HEK293 (cell line): ENCODE measurements around the gene IGSF9.

Experiments used
- PATZ1 ChIP-seq: fragments of 450-650 bp; formaldehyde crosslinking; IDR thresholded peaks from 2 replicates; pipeline ENCODE4 v1.5.1; 2016; ENCODE audit warnings: missing biosample characterization, missing genetic modification characterization
- ZNF692 ChIP-seq: fragments of 450-650 bp; formaldehyde crosslinking; IDR thresholded peaks from 2 replicates; pipeline ENCODE4 v1.5.1; 2016; ENCODE audit warnings: missing biosample characterization, missing genetic modification characterization

DNA sequence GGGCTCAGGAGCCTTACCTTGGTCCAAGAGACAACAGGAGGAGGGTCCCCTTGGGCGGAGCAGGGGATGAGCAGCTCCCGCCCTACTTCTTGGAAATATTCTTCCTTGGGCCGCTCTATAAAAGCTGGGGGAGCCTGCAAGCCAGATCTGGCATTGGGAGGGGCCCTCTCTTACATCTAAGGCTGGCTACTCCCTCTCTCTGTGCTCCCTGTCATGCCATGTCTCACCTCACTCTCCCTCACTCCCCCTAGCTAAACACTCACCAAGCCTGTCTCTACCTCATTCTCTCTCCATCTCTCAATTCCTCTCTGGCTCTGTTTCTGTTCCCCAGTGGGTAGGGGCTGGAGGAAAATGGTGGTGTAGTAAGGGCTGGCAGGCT lies 13.6 kb downstream of the IGSF9 start:
- TF ChIP-seq PATZ1 (tag by site-specific recombination) (no peak), ZNF692 (tag by site-specific recombination) (no peak)
